ENCODE measurements around the gene PRSS33. TPM values are rescaled to one million over a fixed set of nuclear protein-coding genes. Genes with fewer than 3 reads are reported as not detected.

The PRSS33 gene
- total and polyA plus RNA-seq, 2 of the 8 experiments (the other 6 are each of a cell fraction or from before 2014, with no cell fraction given), result 0.09 TPM; not detected in 1

GRCh38 chr16:2744711-2745110 is 42.6 kb downstream of the PRSS33 start:
- H3K9ac ChIP-seq (replicated peaks in 1 of 4; ENCODE audit: extremely low read depth in 1 of 4, low read depth in 3 of 4, low read length in 3 of 4), result no peak overlapping the region
- no peak overlapping the region for H3K4ac ChIP-seq (replicated peaks; ENCODE audit: insufficient read length, low read depth, low read length)
- CTCF ChIA-PET (ENCODE audit: partially characterized antibody), result interaction anchor here (1.3 kb wide), 1 partner anchor 16 kb away, joined by 3 read pairs; no protein-coding TSS in a partner anchor
- H3K4me1 ChIP-seq (replicated peaks in 1 of 4; ENCODE audit: control insufficient read depth in 3 of 4, insufficient read depth in 4 of 4, low read length in 3 of 4), result peaks cover 0 to 3% (median 0%) of the 10 kb centered on the region in 4 experiments; a peak in 4 of 7 replicates
- no peaks in the 10 kb centered on the region for H3K27me3 ChIP-seq (replicated peaks in 1 of 4; ENCODE audit: control insufficient read depth in 3 of 4, extremely low read depth in 1 of 4, insufficient read depth in 3 of 4, low read length in 3 of 4)
- no peak overlapping the region for H4K5ac ChIP-seq (ENCODE audit: insufficient read length, low read depth, low read length)
- TF ChIP-seq ASH2L (IDR thresholded peaks at IDR 0.05; ENCODE audit: low read length) (no peak), ZNF274 (IDR thresholded peaks at IDR 0.05; ENCODE audit: borderline replicate concordance, extremely low read depth, low read length) (no peak), POLR2AphosphoS5 (IDR thresholded peaks at IDR 0.05; ENCODE audit: low read depth, low read length) (no peak), BRCA1 (IDR thresholded peaks at IDR 0.05; ENCODE audit: low read depth, low read length) (no peak), KDM4A (IDR thresholded peaks at IDR 0.05; ENCODE audit: low read depth, low read length, severe bottlenecking) (no peak), SRF (IDR thresholded peaks at IDR 0.05; ENCODE audit: low read depth, low read length) (no peak), ATF3 (IDR thresholded peaks at IDR 0.05; ENCODE audit: insufficient read depth, low read depth, low read length) (no peak), E2F6 (IDR thresholded peaks at IDR 0.05) (no peak), KDM1A (IDR thresholded peaks at IDR 0.05; ENCODE audit: borderline replicate concordance, low read length) (no peak), NANOG (IDR thresholded peaks at IDR 0.05; ENCODE audit: insufficient read depth, low read depth, low read length, poor library complexity, severe bottlenecking) (no peak), EGR1 (IDR thresholded peaks at IDR 0.05; ENCODE audit: borderline replicate concordance, low read depth, low read length) (no peak)
- no peak overlapping the region for H3K18ac ChIP-seq (ENCODE audit: extremely low read depth, low read length)
- FAIRE-seq, result no peak
- H3K4me2 ChIP-seq (ENCODE audit: insufficient read depth in 1 of 2, low read depth in 2 of 2, low read length in 2 of 2), result no peak overlapping the region
- H3K79me1 ChIP-seq (ENCODE audit: low read depth, low read length), result peaks cover 2% of the 10 kb centered on the region; the same call in 1 of the 2 replicates
- no peak overlapping the region for H2AK5ac ChIP-seq (ENCODE audit: low read depth, low read length)
- H3K27ac ChIP-seq (ENCODE audit: low read depth, low read length), result no peak overlapping the region
- no peak overlapping the region for H3K4me3 ChIP-seq (ENCODE audit: extremely low read depth in 1 of 4, insufficient read depth in 2 of 4, low read depth in 3 of 4, low read length in 4 of 4)
- POLR2A ChIA-PET (ENCODE audit: partially characterized antibody), result interaction anchor here (0.7 to 2.7 kb wide), 6 partner anchors 9 to 62 kb away, joined by 3 to 11 read pairs (median 4); partner anchors contain the start of gene KCTD5
- no peaks in the 10 kb centered on the region for H3K9me3 ChIP-seq (ENCODE audit: insufficient read depth in 2 of 2, low read depth in 1 of 2, low read length in 1 of 2)
- H3K36me3 ChIP-seq (ENCODE audit: control insufficient read depth in 2 of 4, insufficient read depth in 4 of 4, low read length in 3 of 4), result no peaks in the 10 kb centered on the region
- H4K8ac ChIP-seq (ENCODE audit: extremely low read depth, insufficient read depth, low read length), result no peak overlapping the region
- H3K14ac ChIP-seq (ENCODE audit: insufficient read length), result no peak overlapping the region
- no peak overlapping the region for H4K91ac ChIP-seq (replicated peaks; ENCODE audit: insufficient read length, low read length)
- no peak overlapping the region for H2BK5ac ChIP-seq (ENCODE audit: low read depth, low read length)
- H4K20me1 ChIP-seq (replicated peaks in 1 of 2; ENCODE audit: control insufficient read depth in 1 of 2, insufficient read depth in 2 of 2, low read length in 2 of 2), result peaks cover 0 to 1% of the 10 kb centered on the region in 2 experiments
- H3K23me2 ChIP-seq (ENCODE audit: low read depth, low read length), result no peaks in the 10 kb centered on the region
- H2AFZ ChIP-seq (ENCODE audit: low read length), result no peak overlapping the region
- H3K23ac ChIP-seq (ENCODE audit: insufficient read length), result no peak overlapping the region
- no peak overlapping the region for H3K56ac ChIP-seq (replicated peaks; ENCODE audit: insufficient read length, low read depth, low read length)
- H2BK12ac ChIP-seq (ENCODE audit: low read depth, low read length), result no peak overlapping the region
- H3K79me2 ChIP-seq (ENCODE audit: control insufficient read depth in 1 of 2, insufficient read depth in 2 of 2, low read length in 2 of 2), result 0 out of 4 replicates have a peak, but pooled peaks cover 0 to under 1% of the 10 kb centered on the region in 2 experiments
- 90% methylated on average over 6 of the region's 6 CpGs; no CpG with 5 or more reads in 1 of the 2 experiments for WGBS, 2 experiments (ENCODE audit: extremely low coverage in 1 of 2, insufficient coverage in 1 of 2, insufficient read length in 1 of 2, insufficient replicate concordance in 2 of 2, low coverage in 1 of 2, low lambda C conversion rate in 2 of 2, missing lambda C conversion rate in 1 of 2)
- no peak overlapping the region for H2BK15ac ChIP-seq (ENCODE audit: low read length)
- DNase-seq (ENCODE audit: low read depth in 1 of 2, low spot score in 2 of 2), result no peak
- H2BK120ac ChIP-seq (replicated peaks; ENCODE audit: low read depth, low read length), result no peak overlapping the region
- no peak overlapping the region for H2BK20ac ChIP-seq (ENCODE audit: low read length)
